Measurements from ENCODE around the gene CBX2. TPM values are rescaled to one million over a fixed set of nuclear protein-coding genes. Genes with fewer than 3 reads are reported as not detected.
A peak's percentile ranks its signal among the peaks of the same experiment; 100 is the strongest.

Gene CBX2
- total RNA-seq, 1 experiment from 2014 or later = 28.3 TPM

DNA sequence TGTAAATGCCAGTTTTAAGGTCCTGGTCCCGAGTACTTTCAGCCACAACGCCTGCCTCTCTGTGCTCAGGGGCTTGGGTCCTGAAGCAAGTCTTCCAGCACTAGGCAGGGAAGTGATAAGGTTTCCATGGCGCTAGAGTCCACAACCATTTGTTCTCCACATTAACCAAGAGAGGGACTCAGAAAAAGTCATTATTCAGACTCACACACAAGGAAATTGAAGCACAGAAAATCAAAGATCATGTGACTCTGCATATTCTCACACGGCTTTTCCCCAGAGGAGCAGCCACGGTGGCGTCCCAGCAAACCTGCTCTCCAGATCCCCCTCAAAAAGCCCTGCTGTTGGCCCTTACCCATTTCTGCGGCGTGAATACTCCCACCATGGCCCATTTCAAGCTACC, 37.5 kb upstream of the CBX2 start:
- POLR2A ChIA-PET = interaction anchor here (1.5 kb wide), 1 partner anchor 99 kb away, joined by 10 read pairs; the partner anchor contains the start of gene CBX4
- no peak for ATAC-seq
- BruUV-seq (replicated peaks) = no TSS peak

DNA sequence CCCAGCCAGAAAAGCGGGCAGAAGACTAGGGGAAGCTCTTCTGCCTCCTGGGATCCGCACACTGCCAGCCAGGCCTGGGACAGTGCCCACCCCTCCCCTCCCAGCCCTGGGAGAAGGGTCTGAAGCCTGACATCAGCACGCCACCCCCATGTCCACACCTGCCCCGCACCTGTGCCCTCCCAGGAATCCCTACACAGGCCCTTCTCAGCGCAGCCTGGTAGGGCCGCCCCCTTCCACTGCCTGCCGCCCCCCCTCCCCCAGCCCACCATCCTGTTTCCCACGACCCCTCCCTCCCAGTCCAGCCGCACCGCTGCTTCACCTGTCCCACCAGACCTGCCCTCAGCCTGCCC, 36.6 kb upstream of the CBX2 start:
- Histone ChIP-seq H3K4me1 (ENCODE audit: control insufficient read depth in 1 of 2, insufficient read depth in 2 of 2, low read length in 2 of 2) (peaks cover 10 to 29% of the 10 kb centered on the region in 2 experiments; a peak in 3 of 4 replicates), H3K9ac (ENCODE audit: low read length) (no peak overlapping the region), H3K9me2 (ENCODE audit: insufficient read depth) (no peaks in the 10 kb centered on the region), H2AFZ (ENCODE audit: low read depth, low read length, poor library complexity, severe bottlenecking) (no peak overlapping the region), H3K4me2 (ENCODE audit: low read length) (peak overlapping the region; percentile 68), H3K4me3 (replicated peaks in 1 of 2; ENCODE audit: low read depth in 1 of 2, low read length in 2 of 2) (no peak overlapping the region), H3K27ac (ENCODE audit: low read depth, low read length) (no peak overlapping the region), H3K79me2 (ENCODE audit: insufficient read depth, low read length) (no peaks in the 10 kb centered on the region), H3K36me3 (ENCODE audit: control insufficient read depth in 1 of 2, insufficient read depth in 2 of 2, low read length in 2 of 2) (no peaks in the 10 kb centered on the region), H3K9me3 (ENCODE audit: control insufficient read depth in 1 of 2, insufficient read depth in 1 of 2, low read depth in 1 of 2, low read length in 2 of 2) (no peaks in the 10 kb centered on the region), H3K27me3 (ENCODE audit: insufficient read depth, low read length) (0 out of 2 replicates have a peak, but pooled peaks cover 3% of the 10 kb centered on the region), H4K20me1 (ENCODE audit: insufficient read depth) (no peaks in the 10 kb centered on the region)
- DNase-seq (ENCODE audit: low read depth, low spot score) (no peak), ATAC-seq (no peak)
- intact Hi-C loops (cut with micrococcal nuclease) = no loop called here
- ChIA-PET POLR2A (interaction anchor here (1.2 kb wide), 1 partner anchor 98 kb away, joined by 4 read pairs; the partner anchor contains the start of gene CBX4), RAD21 (ENCODE audit: low non-redundant PET in 1 of 2, low total read pairs in 2 of 2, uncharacterized antibody in 2 of 2, unreplicated experiment in 2 of 2) (interaction anchor here in 1 of 2 experiments (1.3 kb wide), 1 partner anchor 48 kb away, joined by 5 read pairs; no protein-coding TSS in a partner anchor), CTCF (interaction anchor here (0.9 to 3.1 kb wide), 23 partner anchors 8 to 252 kb away, joined by 3 to 31 read pairs (median 5); partner anchors contain the start of genes CBX2, CBX4 and CBX8)
- no TSS peak for BruUV-seq (replicated peaks)
- TF ChIP-seq SP1 (IDR thresholded peaks at IDR 0.05; ENCODE audit: low read depth) = no peak
- no peak for TF ChIP-seq SRF (IDR thresholded peaks at IDR 0.05; ENCODE audit: low read depth)
- TF ChIP-seq, protein P1, sequence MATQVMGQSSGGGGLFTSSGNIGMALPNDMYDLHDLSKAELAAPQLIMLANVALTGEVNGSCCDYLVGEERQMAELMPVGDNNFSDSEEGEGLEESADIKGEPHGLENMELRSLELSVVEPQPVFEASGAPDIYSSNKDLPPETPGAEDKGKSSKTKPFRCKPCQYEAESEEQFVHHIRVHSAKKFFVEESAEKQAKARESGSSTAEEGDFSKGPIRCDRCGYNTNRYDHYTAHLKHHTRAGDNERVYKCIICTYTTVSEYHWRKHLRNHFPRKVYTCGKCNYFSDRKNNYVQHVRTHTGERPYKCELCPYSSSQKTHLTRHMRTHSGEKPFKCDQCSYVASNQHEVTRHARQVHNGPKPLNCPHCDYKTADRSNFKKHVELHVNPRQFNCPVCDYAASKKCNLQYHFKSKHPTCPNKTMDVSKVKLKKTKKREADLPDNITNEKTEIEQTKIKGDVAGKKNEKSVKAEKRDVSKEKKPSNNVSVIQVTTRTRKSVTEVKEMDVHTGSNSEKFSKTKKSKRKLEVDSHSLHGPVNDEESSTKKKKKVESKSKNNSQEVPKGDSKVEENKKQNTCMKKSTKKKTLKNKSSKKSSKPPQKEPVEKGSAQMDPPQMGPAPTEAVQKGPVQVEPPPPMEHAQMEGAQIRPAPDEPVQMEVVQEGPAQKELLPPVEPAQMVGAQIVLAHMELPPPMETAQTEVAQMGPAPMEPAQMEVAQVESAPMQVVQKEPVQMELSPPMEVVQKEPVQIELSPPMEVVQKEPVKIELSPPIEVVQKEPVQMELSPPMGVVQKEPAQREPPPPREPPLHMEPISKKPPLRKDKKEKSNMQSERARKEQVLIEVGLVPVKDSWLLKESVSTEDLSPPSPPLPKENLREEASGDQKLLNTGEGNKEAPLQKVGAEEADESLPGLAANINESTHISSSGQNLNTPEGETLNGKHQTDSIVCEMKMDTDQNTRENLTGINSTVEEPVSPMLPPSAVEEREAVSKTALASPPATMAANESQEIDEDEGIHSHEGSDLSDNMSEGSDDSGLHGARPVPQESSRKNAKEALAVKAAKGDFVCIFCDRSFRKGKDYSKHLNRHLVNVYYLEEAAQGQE (IDR thresholded peaks at IDR 0.05; ENCODE audit: low read depth) = no peak

More for the DNA sequence above, 37.5 kb upstream of the CBX2 start:
- Histone ChIP-seq H3K79me2 (ENCODE audit: insufficient read depth, low read length) (no peaks in the 10 kb centered on the region), H3K9me3 (ENCODE audit: control insufficient read depth in 1 of 2, insufficient read depth in 1 of 2, low read depth in 1 of 2, low read length in 2 of 2) (no peaks in the 10 kb centered on the region), H3K9me2 (ENCODE audit: insufficient read depth) (no peaks in the 10 kb centered on the region), H3K4me3 (replicated peaks in 1 of 2; ENCODE audit: low read depth in 1 of 2, low read length in 2 of 2) (no peak overlapping the region), H3K27ac (ENCODE audit: low read depth, low read length) (no peak overlapping the region), H3K4me1 (ENCODE audit: control insufficient read depth in 1 of 2, insufficient read depth in 2 of 2, low read length in 2 of 2) (peaks cover 5 to 19% of the 10 kb centered on the region in 2 experiments; a peak in 3 of 4 replicates), H4K20me1 (ENCODE audit: insufficient read depth) (no peaks in the 10 kb centered on the region), H3K36me3 (ENCODE audit: control insufficient read depth in 1 of 2, insufficient read depth in 2 of 2, low read length in 2 of 2) (no peaks in the 10 kb centered on the region), H3K27me3 (ENCODE audit: insufficient read depth, low read length) (0 out of 2 replicates have a peak, but pooled peaks cover 3% of the 10 kb centered on the region), H3K9ac (ENCODE audit: low read length) (no peak overlapping the region), H3K4me2 (ENCODE audit: low read length) (no peak overlapping the region), H2AFZ (ENCODE audit: low read depth, low read length, poor library complexity, severe bottlenecking) (no peak overlapping the region)
- ChIA-PET RAD21 (ENCODE audit: low non-redundant PET in 1 of 2, low total read pairs in 2 of 2, uncharacterized antibody in 2 of 2, unreplicated experiment in 2 of 2) (no interaction called here), CTCF (interaction anchor here (0.6 to 3.1 kb wide), 10 partner anchors 11 to 381 kb away, joined by 3 to 31 read pairs (median 4); partner anchors contain the start of gene CBX2)
- intact Hi-C loops (cut with micrococcal nuclease) = no loop called here
- DNase-seq (ENCODE audit: low read depth, low spot score) = no peak
- TF ChIP-seq JUND (IDR thresholded peaks at IDR 0.05) = no peak
- TF ChIP-seq EZH2 (IDR thresholded peaks at IDR 0.05) = no peak
- TF ChIP-seq SRF (IDR thresholded peaks at IDR 0.05; ENCODE audit: low read depth) = no peak
- no peak for TF ChIP-seq ELF1 (IDR thresholded peaks at IDR 0.05; ENCODE audit: borderline replicate concordance, low read depth)
- TF ChIP-seq, protein P2, sequence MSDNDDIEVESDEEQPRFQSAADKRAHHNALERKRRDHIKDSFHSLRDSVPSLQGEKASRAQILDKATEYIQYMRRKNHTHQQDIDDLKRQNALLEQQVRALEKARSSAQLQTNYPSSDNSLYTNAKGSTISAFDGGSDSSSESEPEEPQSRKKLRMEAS (IDR thresholded peaks at IDR 0.05) = no peak
- no peak for TF ChIP-seq POLR2AphosphoS5 (IDR thresholded peaks at IDR 0.05; ENCODE audit: low read depth, low read length)
- no peak for TF ChIP-seq SIN3A (IDR thresholded peaks at IDR 0.05; ENCODE audit: low read depth)
- TF ChIP-seq FOSL1 (IDR thresholded peaks at IDR 0.05; ENCODE audit: low read depth) = no peak
- no peak for TF ChIP-seq EZH2phosphoT487 (IDR thresholded peaks at IDR 0.05; ENCODE audit: borderline replicate concordance)
- no peak for TF ChIP-seq YY1 (IDR thresholded peaks at IDR 0.05; ENCODE audit: extremely low read depth, insufficient replicate concordance, low read depth, low read length)
